ENCODE results near the gene CDKAL1.

The CDKAL1 gene

DNA sequence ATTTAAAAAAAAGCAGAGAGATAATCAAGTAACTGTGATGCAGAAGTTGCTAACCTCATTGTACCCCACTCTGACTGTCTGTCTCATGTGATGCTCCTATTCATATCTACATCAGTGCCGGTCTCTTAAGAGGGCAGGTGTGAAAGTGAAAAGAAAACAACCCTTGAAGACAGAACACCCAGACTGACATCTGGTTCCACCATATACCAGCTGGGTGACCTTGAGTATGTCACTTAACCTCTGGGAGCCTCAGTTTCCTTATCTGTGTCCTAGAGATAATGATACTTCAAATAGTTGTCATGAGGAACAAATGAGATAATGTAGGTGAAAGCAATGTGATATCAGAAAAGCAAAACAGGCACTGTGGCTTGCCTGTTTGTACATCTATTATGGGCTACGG is 632.5 kb downstream of the CDKAL1 start:
- no peak overlapping the region for H3K4me3 ChIP-seq (ENCODE audit: low read length)
- DNase-seq (ENCODE audit: low read depth): no peak
- TF ChIP-seq CTCF (conservative IDR thresholded peaks at IDR 0.05; ENCODE audit: low read depth, low read length): no peak

- no peak for TF ChIP-seq CTCF (conservative IDR thresholded peaks at IDR 0.05; ENCODE audit: low read depth, low read length)
- no peak overlapping the region for H3K4me3 ChIP-seq (ENCODE audit: low read length)
- no peak for DNase-seq (ENCODE audit: low read depth)
These were observed 633.5 kb downstream of the CDKAL1 start for GRCh38 chr6:21167790-21168189.

DNA sequence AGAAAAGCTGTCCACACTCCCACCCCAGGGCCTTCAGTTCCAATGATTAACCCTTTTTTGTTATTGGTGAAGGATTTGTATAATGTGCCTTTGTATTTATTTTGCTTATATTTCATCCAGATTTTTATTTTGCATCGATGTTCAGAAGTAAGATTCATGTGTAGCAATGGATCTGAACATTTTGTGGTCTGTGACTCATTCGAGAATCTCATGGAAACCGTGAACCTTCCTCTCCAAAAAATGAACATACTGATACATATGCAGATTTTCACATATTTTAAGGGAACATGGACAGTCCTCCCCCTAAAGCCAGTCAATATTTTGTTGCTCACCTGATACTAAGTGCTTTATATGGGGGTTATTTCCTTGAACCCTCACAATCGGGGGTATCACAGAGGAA is 637.5 kb downstream of the CDKAL1 start:
- no peak for DNase-seq (ENCODE audit: low read depth)
- no peak for TF ChIP-seq CTCF (conservative IDR thresholded peaks at IDR 0.05; ENCODE audit: low read depth, low read length)
- H3K4me3 ChIP-seq (ENCODE audit: low read length): no peak overlapping the region

- DNase-seq (ENCODE audit: low read depth): no peak
- no peak overlapping the region for H3K4me3 ChIP-seq (ENCODE audit: low read length)
- TF ChIP-seq CTCF (conservative IDR thresholded peaks at IDR 0.05; ENCODE audit: low read depth, low read length): no peak
These were observed 638.8 kb downstream of the CDKAL1 start for GRCh38 chr6:21173031-21173430.

DNA sequence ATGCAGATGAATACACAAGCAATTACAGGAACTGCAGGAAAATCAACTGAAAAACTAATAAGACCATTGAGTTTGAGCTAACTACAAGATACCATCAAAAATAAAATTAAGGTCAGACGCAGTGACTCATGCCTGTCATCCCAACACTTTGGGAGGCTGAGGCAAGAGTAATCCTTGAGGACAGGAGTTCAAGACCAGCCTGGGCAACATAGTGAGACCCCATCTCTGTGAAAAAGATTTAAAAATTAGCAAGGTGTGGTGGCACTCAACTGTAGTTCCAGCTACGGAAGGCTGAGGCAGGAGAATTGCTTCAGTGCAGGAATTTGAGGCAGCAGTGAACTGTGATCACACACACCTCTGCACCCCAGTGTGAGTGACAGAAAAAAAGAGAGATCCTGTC is 639.4 kb downstream of the CDKAL1 start:
- no peak for TF ChIP-seq CTCF (conservative IDR thresholded peaks at IDR 0.05; ENCODE audit: low read depth, low read length)
- no peak overlapping the region for H3K4me3 ChIP-seq (ENCODE audit: low read length)
- no peak for DNase-seq (ENCODE audit: low read depth)

GRCh38 chr6:21176197-21176596 is 641.9 kb downstream of the CDKAL1 start:
- H3K4me3 ChIP-seq (ENCODE audit: low read length): no peak overlapping the region
- no peak for TF ChIP-seq CTCF (conservative IDR thresholded peaks at IDR 0.05; ENCODE audit: low read depth, low read length)
- no peak for DNase-seq (ENCODE audit: low read depth)

DNA sequence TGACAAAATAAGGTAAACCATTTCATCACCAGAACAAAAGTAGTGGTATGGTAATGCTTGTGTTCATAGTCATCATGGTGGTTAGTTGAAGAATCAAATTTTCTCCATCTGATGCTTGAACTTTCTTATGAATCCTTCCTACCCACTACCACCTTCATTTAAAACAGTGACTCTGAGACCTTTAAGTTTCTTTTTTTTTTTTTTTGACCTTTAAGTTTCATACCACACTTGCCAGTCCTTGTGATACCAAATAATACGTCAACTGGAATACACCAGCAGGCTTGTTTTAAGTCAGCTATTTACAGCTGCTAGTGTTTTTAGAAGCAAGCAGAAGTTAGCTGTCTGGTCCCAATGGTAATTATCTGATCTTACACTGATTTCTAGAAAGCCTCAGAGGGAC is 645.9 kb downstream of the CDKAL1 start:
- TF ChIP-seq CTCF (conservative IDR thresholded peaks at IDR 0.05; ENCODE audit: low read depth, low read length): no peak
- no peak for DNase-seq (ENCODE audit: low read depth)
- H3K4me3 ChIP-seq (ENCODE audit: low read length): no peak overlapping the region
